Esophagus muscularis mucosa (tissue), 4 donors: ENCODE data around the gene C2. TPM values are rescaled to one million over a fixed set of nuclear protein-coding genes. Genes with fewer than 3 reads are reported as not detected.

Experiments
- DNase-seq: peaks from one replicate; pipeline ENCODE4 v3.0.0-alpha.2; 2017; ENCODE audit errors: extremely low spot score
- H3K27ac ChIP-seq, 4 donors: fragments of 200-600 bp; sonication (generic); replicated peaks in 1 of 4; 1 replicate in 3 of 4; 2 replicates in 1 of 4; pipeline ENCODE4 v1.5.1; 2016 to 2019; ENCODE audit warnings: mild to moderate bottlenecking in 1 of 4
- H3K27me3 ChIP-seq, 4 donors: fragments of 200-600 bp; sonication (generic); one replicate each; pipeline versions ENCODE4 v1.5.1 to v1.6.0; 2016 to 2019
- H3K36me3 ChIP-seq, 4 donors: fragments of 200-600 bp; sonication (generic); one replicate each; pipeline ENCODE4 v1.5.1; 2016 to 2019
- H3K4me1 ChIP-seq, 4 donors: fragments of 200-600 bp; sonication (generic); one replicate each; pipeline ENCODE4 v1.5.1; 2016 to 2019
- H3K4me3 ChIP-seq, 4 donors: fragments of 200-600 bp; sonication (generic); 1 replicate in 2 of 4; 2 replicates in 2 of 4; pipeline ENCODE4 v1.5.1; 2016 to 2019; ENCODE audit warnings: mild to moderate bottlenecking in 4 of 4, moderate library complexity in 1 of 4
- H3K9me3 ChIP-seq, 4 donors: fragments of 200-600 bp; sonication (generic); 1 replicate in 3 of 4; 2 replicates in 1 of 4; pipeline ENCODE4 v1.5.1; 2016 to 2019
- EP300 ChIP-seq: sonication (generic); formaldehyde crosslinking; IDR thresholded peaks from one replicate; pipeline ENCODE4 v1.6.1; 2017; ENCODE audit warnings: antibody characterized with exemption
- POLR2A ChIP-seq: fragments of 450-650 bp; IDR thresholded peaks from one replicate; pipeline ENCODE4 v1.6.1; 2017; ENCODE audit warnings: antibody characterized with exemption, moderate library complexity, mild to moderate bottlenecking, low read depth
- POLR2AphosphoS5 ChIP-seq, 2 donors: sonication (generic); formaldehyde crosslinking; IDR thresholded peaks; one replicate each; pipeline ENCODE4 v1.6.1; 2017; ENCODE audit warnings: antibody characterized with exemption in 2 of 2
- WGBS: methylation state at CpG from one replicate; pipeline ENCODE4 v1.1.5; 2018; 5-methylcytosine and 5-hydroxymethylcytosine counted together
- intact Hi-C: fragments of 100-400 bp; cut with DNase I; formaldehyde crosslinking; loops from one replicate; pipeline ENCODE4 v1.15.1; 2023
- total RNA-seq, 4 donors: library from RNA; depleted of rRNA; stranded (reverse); fragments of >200 nt; gene quantifications; one replicate each; pipeline versions ENCODE4 v1.1.0 to v1.2.1, GENCODE V29; 2016
- TF ChIP-seq, protein P1 (sequence below), 3 experiments: fragments of 200-600 bp in 2 of 3; fragments of 450-650 bp in 1 of 3; sonication (generic) in 2 of 3; IDR thresholded peaks; one replicate each; pipeline ENCODE4 v1.5.1; 2017 to 2019; ENCODE audit warnings: antibody characterized with exemption in 3 of 3, mild to moderate bottlenecking in 2 of 3, moderate library complexity in 1 of 3

C2 gene
- total RNA-seq, 4 donors from 2014 or later: 10.0 to 15.4 (median 12.6) TPM

DNA sequence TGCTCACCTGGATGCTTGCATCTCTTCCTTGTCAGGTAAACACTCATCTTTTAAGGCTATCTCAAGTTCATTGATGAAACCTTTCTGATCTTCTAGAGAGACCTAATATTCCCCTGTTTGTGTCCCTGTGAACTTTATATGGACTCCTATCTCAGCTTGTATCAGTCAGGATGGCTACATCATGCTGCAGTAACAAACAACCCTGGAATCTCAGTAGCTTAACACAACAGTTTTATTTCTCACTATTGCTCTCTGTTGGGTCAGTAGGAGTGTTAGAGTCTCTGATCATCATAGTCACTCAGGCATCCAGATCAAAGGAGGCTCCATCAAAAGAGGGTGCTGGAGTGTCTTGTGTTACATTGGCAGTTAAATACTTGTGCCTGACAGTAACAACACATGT lies 12.2 kb upstream of the C2 start:
- intact Hi-C loops: no loop called here
- no peak for DNase-seq
- Histone ChIP-seq H3K36me3 (no peaks in the 10 kb centered on the region), H3K4me3 (no peak overlapping the region), H3K27ac (no peak overlapping the region), H3K9me3 (no peaks in the 10 kb centered on the region), H3K27me3 (no peaks in the 10 kb centered on the region), H3K4me1 (no peaks in the 10 kb centered on the region)
- TF ChIP-seq EP300: no peak
- TF ChIP-seq POLR2A: no peak
- TF ChIP-seq, protein P1, sequence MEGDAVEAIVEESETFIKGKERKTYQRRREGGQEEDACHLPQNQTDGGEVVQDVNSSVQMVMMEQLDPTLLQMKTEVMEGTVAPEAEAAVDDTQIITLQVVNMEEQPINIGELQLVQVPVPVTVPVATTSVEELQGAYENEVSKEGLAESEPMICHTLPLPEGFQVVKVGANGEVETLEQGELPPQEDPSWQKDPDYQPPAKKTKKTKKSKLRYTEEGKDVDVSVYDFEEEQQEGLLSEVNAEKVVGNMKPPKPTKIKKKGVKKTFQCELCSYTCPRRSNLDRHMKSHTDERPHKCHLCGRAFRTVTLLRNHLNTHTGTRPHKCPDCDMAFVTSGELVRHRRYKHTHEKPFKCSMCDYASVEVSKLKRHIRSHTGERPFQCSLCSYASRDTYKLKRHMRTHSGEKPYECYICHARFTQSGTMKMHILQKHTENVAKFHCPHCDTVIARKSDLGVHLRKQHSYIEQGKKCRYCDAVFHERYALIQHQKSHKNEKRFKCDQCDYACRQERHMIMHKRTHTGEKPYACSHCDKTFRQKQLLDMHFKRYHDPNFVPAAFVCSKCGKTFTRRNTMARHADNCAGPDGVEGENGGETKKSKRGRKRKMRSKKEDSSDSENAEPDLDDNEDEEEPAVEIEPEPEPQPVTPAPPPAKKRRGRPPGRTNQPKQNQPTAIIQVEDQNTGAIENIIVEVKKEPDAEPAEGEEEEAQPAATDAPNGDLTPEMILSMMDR (IDR thresholded peaks at IDR 0.05): no peak
- no peak for TF ChIP-seq POLR2AphosphoS5 (IDR thresholded peaks at IDR 0.05)

DNA sequence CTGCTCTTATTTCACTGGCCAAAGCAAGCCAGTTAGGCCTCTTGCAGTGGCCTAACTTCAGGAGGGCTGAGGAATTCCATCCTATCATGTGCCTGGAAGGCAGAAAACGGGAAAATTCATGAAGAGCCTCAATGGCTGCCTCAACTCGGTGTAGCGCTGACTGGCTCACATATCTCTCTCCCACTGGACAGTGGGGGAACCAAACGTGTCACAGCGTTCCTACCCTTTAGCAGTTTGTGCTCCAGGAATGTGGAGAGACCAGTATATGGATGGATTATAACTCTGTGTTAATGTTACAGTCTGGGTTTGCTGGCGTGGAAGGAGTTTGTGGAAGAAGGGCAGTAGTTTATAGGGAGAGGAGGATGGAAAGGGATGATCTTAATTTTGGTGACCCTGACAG lies 11.8 kb upstream of the C2 start:
- Histone ChIP-seq H3K4me1 (no peaks in the 10 kb centered on the region), H3K9me3 (no peaks in the 10 kb centered on the region), H3K36me3 (no peaks in the 10 kb centered on the region), H3K4me3 (no peak overlapping the region), H3K27me3 (no peaks in the 10 kb centered on the region), H3K27ac (no peak overlapping the region)
- DNase-seq: no peak
- intact Hi-C loops: no loop called here
- no peak for TF ChIP-seq POLR2A
- TF ChIP-seq POLR2AphosphoS5 (IDR thresholded peaks at IDR 0.05): no peak
- TF ChIP-seq EP300: no peak
- TF ChIP-seq, protein P1 (IDR thresholded peaks at IDR 0.05): no peak
- WGBS: 80% methylated on average over 6 of the region's 6 CpGs

DNA sequence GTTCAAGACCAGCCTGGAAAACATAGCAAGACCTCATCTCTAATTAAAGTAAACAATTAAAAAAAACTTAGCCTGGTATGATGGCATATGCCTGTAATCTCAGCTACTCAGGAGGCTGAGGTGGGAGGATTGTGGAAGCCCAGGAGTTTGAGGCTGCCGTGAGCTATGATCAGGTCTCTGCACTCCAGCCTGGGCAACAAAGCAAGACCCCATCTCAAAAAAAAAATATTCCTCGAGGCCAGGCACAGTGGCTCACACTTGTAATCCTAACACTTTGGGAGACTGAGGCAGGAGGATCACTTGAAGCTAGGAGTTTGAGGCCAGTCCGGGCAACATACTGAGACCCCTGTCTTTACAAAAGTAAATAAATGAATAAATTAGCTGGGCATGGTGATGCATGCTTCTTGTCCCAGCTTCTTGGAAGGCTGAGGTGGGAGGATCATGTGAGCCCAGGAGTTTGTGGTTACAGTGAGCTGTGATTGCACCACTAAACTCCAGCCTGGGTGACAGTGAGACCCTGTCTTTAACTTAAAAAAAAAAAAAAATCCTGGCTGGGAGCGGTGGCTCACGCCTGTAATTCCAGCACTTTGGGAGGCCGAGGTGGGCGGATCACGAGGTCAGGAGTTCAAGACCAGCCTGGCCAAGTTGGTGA lies 9.3 kb upstream of the C2 start:
- no peak overlapping the region for H3K27ac ChIP-seq
- intact Hi-C loops: no loop called here
- 77% methylated on average over 8 of the region's 8 CpGs for WGBS
- H3K4me1 ChIP-seq: no peaks in the 10 kb centered on the region
- H3K9me3 ChIP-seq: no peaks in the 10 kb centered on the region
- TF ChIP-seq POLR2AphosphoS5 (IDR thresholded peaks at IDR 0.05): no peak
- H3K27me3 ChIP-seq: no peaks in the 10 kb centered on the region
- DNase-seq: no peak
- H3K4me3 ChIP-seq: no peak overlapping the region
- H3K36me3 ChIP-seq: no peaks in the 10 kb centered on the region

DNA sequence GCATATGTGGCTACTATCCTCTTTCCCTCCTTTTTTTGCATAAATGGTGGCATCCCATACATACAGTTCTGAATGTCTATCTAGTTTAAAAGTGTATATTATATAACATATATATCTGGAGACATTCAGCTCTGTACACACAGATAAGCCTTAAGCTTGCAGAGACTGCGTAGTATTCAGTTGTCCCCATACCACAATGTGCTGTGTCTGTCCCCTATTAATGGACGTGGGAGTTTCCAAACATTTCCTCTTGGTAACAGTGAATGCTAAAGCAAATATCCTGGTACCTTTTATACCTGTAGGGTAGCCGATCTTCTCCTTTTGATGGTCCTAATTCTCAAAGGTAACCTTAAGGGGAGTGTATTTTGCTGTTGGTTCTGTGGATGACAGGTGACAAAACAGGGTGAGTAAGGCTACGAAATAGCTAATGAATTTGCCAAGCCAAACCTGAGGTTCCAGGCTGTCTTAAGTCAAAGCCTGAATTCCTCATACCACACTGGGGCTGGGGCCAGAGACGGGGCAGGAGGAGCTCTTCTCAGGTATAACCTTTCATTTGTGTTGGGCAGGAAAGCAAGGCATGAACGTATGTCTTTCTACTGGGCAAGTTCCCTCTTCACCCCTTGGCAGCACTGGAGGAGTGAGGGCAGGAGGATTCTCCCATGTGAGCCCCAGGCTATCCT lies 7.8 kb upstream of the C2 start:
- Histone ChIP-seq H3K27me3 (no peaks in the 10 kb centered on the region), H3K9me3 (no peaks in the 10 kb centered on the region), H3K36me3 (no peaks in the 10 kb centered on the region), H3K27ac (no peak overlapping the region), H3K4me3 (no peak overlapping the region), H3K4me1 (no peaks in the 10 kb centered on the region)
- intact Hi-C loops: loop anchor here (10.0 kb wide), 1 partner anchor 355 kb away; no protein-coding TSS in a partner anchor
- 85% methylated on average over 6 of the region's 6 CpGs for WGBS
- TF ChIP-seq POLR2A (no peak), POLR2AphosphoS5 (IDR thresholded peaks at IDR 0.05) (no peak), EP300 (no peak)
- TF ChIP-seq, protein P1 (IDR thresholded peaks at IDR 0.05): no peak
- no peak for DNase-seq

DNA sequence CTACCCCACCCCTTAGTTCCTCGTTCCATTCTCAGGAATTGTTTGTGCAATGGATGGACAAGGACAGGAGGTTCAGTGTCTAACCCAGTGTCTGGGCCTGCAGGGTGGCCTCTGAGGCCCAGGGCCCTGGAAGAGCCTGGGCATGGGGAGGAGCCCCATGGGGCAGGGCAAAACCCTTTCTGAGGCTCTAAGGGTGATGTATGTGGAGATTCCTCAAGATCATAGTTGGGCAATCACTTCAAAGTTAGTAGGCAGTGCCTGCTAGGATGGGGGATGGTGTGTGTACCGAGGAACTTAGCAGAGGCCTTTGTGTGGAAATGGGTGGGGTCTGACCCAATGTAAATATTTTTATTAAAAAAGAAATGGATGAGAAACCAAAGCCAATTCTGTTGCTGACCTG lies 6.7 kb upstream of the C2 start:
- Histone ChIP-seq H3K27ac (no peak overlapping the region), H3K4me1 (no peaks in the 10 kb centered on the region), H3K36me3 (no peaks in the 10 kb centered on the region), H3K27me3 (no peaks in the 10 kb centered on the region), H3K9me3 (no peaks in the 10 kb centered on the region), H3K4me3 (no peak overlapping the region)
- DNase-seq: no peak
- intact Hi-C loops: loop anchor here (10.0 kb wide), 1 partner anchor 354 kb away; no protein-coding TSS in a partner anchor
- WGBS: 57% methylated on average over 2 of the region's 2 CpGs
- TF ChIP-seq EP300 (no peak), POLR2A (no peak), POLR2AphosphoS5 (IDR thresholded peaks at IDR 0.05) (no peak)
- TF ChIP-seq, protein P1 (IDR thresholded peaks at IDR 0.05): no peak
